WERI-Rb-1 (cell line): ENCODE data around the gene GAREM1.

Experiments used
- DNase-seq: peaks from one replicate; pipeline ENCODE4 v3.0.0-alpha.2; 2020
- H3K27ac ChIP-seq: fragments of 250-450 bp; sonication (Bioruptor Pico); 2 replicates; pipeline ENCODE4 v1.5.1; 2020; ENCODE audit warnings: mild to moderate bottlenecking, moderate library complexity
- H3K27me3 ChIP-seq: fragments of 250-450 bp; sonication (Bioruptor Pico); 2 replicates; pipeline ENCODE4 v1.5.1; 2021; ENCODE audit warnings: mild to moderate bottlenecking, low read depth, moderate library complexity; ENCODE audit not compliant: insufficient read depth, severe bottlenecking
- H3K36me3 ChIP-seq: fragments of 250-450 bp; sonication (Bioruptor Pico); 2 replicates; pipeline ENCODE4 v1.5.1; 2020; ENCODE audit warnings: mild to moderate bottlenecking, moderate library complexity
- H3K4me3 ChIP-seq: 2 replicates; pipeline ENCODE4 v1.5.1; 2011; ENCODE audit warnings: low read depth, mild to moderate bottlenecking, control low read depth, low read length
- H3K9me3 ChIP-seq: fragments of 250-450 bp; sonication (Bioruptor Pico); 2 replicates; pipeline ENCODE4 v1.5.1; 2021; ENCODE audit warnings: mild to moderate bottlenecking, moderate library complexity; ENCODE audit not compliant: severe bottlenecking
- TF ChIP-seq, protein P1 (sequence below): IDR thresholded peaks from 2 replicates; pipeline ENCODE4 v1.5.1; 2011; ENCODE audit warnings: low read depth, mild to moderate bottlenecking, control low read depth, inconsistent platforms, low read length

GAREM1 gene

DNA sequence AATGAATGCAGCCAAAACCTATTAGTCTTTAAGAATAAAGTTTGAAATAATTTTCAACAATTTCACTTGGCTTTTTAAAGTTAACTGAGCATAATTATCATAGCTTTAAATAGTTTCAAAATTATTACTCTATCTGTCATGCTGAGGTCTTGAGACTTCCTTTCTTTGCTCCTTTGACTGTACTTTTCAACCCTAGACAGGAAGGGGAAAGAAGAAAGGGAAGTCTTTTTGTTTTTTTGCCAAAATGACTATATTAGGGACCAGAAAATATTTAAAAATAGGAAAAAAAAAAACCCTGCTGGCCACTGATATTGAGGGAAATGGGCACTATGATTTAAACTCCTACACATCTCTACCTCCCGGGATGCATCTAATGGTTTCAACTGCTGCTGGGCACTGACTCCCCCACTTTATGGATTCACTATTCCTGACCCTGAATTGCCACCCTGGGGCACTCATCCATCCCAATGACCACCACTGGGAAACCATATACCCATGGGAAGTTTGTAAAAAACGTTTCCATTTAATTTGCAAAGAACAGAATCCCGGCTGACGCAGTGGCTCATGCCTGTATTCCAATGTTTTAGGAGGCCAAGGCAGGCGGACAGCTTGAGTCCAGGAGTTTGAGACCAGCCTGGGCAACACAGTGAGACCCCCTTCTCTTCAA is 50.5 kb downstream of the GAREM1 start:
- Histone ChIP-seq H3K36me3 (no peaks in the 10 kb centered on the region), H3K9me3 (no peaks in the 10 kb centered on the region), H3K4me3 (no peak overlapping the region), H3K27me3 (peaks cover 33% of the 10 kb centered on the region), H3K27ac (no peak overlapping the region)
- DNase-seq = no peak
- TF ChIP-seq, protein P1, sequence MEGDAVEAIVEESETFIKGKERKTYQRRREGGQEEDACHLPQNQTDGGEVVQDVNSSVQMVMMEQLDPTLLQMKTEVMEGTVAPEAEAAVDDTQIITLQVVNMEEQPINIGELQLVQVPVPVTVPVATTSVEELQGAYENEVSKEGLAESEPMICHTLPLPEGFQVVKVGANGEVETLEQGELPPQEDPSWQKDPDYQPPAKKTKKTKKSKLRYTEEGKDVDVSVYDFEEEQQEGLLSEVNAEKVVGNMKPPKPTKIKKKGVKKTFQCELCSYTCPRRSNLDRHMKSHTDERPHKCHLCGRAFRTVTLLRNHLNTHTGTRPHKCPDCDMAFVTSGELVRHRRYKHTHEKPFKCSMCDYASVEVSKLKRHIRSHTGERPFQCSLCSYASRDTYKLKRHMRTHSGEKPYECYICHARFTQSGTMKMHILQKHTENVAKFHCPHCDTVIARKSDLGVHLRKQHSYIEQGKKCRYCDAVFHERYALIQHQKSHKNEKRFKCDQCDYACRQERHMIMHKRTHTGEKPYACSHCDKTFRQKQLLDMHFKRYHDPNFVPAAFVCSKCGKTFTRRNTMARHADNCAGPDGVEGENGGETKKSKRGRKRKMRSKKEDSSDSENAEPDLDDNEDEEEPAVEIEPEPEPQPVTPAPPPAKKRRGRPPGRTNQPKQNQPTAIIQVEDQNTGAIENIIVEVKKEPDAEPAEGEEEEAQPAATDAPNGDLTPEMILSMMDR = no peak

DNA sequence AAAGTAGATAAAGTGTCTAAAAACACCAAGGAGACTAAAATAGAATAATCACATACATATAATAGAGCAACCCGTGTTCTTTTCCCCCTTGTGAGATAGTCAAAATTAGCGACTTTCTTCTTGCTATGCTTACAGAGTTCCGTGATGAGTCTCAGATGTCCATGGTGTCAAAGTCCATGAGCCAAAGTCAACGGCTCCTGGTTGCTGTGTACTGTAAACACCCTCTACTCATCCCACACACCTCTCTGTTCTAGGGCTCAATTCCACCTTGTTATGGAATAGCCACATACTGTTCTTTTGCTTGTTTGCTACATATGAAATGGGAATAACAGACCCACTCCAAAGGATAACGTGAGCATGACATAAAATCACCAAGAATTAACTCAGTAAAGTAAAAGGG is 52.5 kb downstream of the GAREM1 start:
- Histone ChIP-seq H3K27me3 (peaks cover 39% of the 10 kb centered on the region), H3K4me3 (no peak overlapping the region), H3K9me3 (no peaks in the 10 kb centered on the region), H3K36me3 (no peaks in the 10 kb centered on the region), H3K27ac (no peak overlapping the region)
- TF ChIP-seq, protein P1 = no peak
- DNase-seq = no peak

DNA sequence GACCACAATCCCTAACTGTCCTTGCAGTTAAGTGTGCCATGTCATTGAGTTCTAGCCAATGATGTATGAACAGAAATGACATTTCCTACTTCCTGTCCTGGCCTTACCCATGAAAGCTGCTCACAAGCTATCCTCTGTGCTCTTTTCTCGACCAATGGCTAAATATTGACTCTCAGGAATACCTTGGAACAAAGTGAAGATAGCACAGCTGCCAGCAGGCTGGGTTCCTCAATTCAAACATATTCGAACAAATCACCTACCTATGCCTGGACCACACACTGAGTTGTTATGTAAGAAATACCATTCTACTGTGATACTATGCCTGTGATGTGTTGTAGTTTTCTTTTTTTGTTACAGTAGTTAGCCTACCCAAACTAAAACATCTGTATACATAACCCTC is 65.1 kb downstream of the GAREM1 start:
- no peak overlapping the region for H3K4me3 ChIP-seq
- TF ChIP-seq, protein P1 = no peak
- DNase-seq = no peak
- H3K27ac ChIP-seq = no peak overlapping the region
- peaks cover 20% of the 10 kb centered on the region for H3K27me3 ChIP-seq
- H3K36me3 ChIP-seq = no peaks in the 10 kb centered on the region
- no peaks in the 10 kb centered on the region for H3K9me3 ChIP-seq

DNA sequence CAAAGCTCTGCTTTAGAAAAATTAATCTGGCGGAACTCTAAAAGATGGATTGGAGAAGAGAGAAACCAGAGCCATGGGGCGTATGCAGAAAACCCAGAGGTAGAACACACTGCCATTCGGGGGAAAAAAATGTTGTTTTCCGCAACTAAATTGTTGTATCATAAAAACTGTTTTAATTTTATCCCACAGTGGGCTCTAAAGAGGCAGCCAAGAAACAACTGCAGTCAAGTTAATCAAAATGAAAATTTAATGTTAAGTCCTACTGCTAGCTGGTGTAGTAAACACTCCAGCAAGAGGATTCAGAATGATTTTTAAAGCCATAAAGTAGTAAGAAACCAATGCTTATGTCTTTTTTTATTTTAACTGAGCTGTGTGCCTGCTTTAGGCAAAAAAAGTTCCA is 69.1 kb downstream of the GAREM1 start:
- Histone ChIP-seq H3K27ac (no peak overlapping the region), H3K9me3 (no peaks in the 10 kb centered on the region), H3K4me3 (no peak overlapping the region), H3K36me3 (no peaks in the 10 kb centered on the region), H3K27me3 (peaks cover 3% of the 10 kb centered on the region)
- TF ChIP-seq, protein P1 = no peak
- no peak for DNase-seq

DNA sequence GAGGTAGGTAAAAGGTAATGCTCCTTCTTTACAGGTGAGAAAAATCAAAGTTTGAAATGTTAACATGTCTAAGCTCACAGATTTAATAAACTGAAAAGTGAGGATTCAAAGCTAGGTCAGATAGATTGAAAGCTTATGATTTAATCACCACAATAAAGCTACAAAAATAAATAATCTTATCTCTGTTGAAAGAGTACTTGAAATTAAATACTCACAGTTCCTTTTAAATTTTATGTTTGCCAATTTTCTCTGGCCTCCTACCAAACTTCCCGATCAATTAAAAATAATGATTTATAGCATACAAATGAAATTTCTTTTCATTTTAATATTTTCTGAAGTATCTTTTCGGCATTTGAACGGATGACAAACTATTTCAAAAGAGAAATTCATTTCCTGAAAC is 77.3 kb downstream of the GAREM1 start:
- Histone ChIP-seq H3K9me3 (no peaks in the 10 kb centered on the region), H3K36me3 (no peaks in the 10 kb centered on the region), H3K4me3 (no peak overlapping the region), H3K27me3 (peaks cover 46% of the 10 kb centered on the region), H3K27ac (no peak overlapping the region)
- TF ChIP-seq, protein P1 = no peak
- no peak for DNase-seq

DNA sequence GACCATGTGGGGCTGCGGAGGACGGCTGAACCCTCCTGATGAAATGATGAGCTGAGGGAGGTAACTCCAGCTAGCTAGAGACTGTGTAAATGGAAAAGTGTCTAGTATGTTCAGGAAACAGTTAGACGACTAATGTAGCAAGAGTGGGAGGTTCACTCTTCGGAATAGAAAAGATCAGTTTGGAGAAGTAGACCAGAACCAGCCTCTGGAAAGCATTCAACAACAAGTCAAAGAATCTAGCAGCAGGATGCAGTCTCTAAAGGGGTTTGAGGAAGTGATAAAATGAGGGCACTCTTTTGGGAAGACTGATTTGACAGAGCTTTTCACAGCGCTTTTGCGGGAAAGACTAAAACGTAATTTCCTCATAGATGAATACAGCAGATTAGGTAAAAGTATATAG is 79.6 kb downstream of the GAREM1 start:
- TF ChIP-seq, protein P1 = no peak
- peaks cover 61% of the 10 kb centered on the region for H3K27me3 ChIP-seq
- DNase-seq = no peak

More for the DNA sequence above, 79.6 kb downstream of the GAREM1 start:
- Histone ChIP-seq H3K27ac (no peak overlapping the region), H3K9me3 (no peaks in the 10 kb centered on the region), H3K36me3 (no peaks in the 10 kb centered on the region), H3K4me3 (no peak overlapping the region)
